SU-DHL-6 (cell line): Measurements from ENCODE around the gene ZNF292.

Source experiments
- EZH2phosphoT487 ChIP-seq: fragments of 200-600 bp; sonication (generic), shearing (Covaris generic); conservative IDR thresholded peaks from 2 replicates; pipeline ENCODE4 v1.6.1; 2018; ENCODE audit warnings: mild to moderate bottlenecking, antibody characterized with exemption, low read length, moderate library complexity, mixed read lengths
- TF ChIP-seq, protein P1 (sequence below): fragments of 200-600 bp; sonication (generic); IDR thresholded peaks from one replicate; pipeline ENCODE4 v1.5.1; 2017; ENCODE audit warnings: antibody characterized with exemption, mild to moderate bottlenecking, low read length, moderate library complexity; ENCODE audit not compliant: insufficient read depth, poor library complexity, severe bottlenecking

- TF ChIP-seq, protein P1, sequence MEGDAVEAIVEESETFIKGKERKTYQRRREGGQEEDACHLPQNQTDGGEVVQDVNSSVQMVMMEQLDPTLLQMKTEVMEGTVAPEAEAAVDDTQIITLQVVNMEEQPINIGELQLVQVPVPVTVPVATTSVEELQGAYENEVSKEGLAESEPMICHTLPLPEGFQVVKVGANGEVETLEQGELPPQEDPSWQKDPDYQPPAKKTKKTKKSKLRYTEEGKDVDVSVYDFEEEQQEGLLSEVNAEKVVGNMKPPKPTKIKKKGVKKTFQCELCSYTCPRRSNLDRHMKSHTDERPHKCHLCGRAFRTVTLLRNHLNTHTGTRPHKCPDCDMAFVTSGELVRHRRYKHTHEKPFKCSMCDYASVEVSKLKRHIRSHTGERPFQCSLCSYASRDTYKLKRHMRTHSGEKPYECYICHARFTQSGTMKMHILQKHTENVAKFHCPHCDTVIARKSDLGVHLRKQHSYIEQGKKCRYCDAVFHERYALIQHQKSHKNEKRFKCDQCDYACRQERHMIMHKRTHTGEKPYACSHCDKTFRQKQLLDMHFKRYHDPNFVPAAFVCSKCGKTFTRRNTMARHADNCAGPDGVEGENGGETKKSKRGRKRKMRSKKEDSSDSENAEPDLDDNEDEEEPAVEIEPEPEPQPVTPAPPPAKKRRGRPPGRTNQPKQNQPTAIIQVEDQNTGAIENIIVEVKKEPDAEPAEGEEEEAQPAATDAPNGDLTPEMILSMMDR = no peak
- no peak for TF ChIP-seq EZH2phosphoT487
Observed at GRCh38 chr6:87225937-87226336, 70.6 kb downstream of the ZNF292 start.
